WTC11 (cell line): Measurements from ENCODE around the gene COL4A6. TPM values are rescaled to one million over a fixed set of nuclear protein-coding genes. Genes with fewer than 3 reads are reported as not detected.

Source experiments
- ATAC-seq: fragments of 200-7000 bp; cut with Tn5 transposase; 2 replicates; pipeline ENCODE4 v1.10.0; 2021; ENCODE audit warnings: mild to moderate bottlenecking, moderate library complexity
- CTCF ChIA-PET: fragments of 300-600 bp; sonication (Branson Sonifier 250); formaldehyde crosslinking; loops from one replicate; lab custom pipeline; 2021; ENCODE audit warnings: antibody characterized with exemption; lab: Charles Lee
- POLR2A ChIA-PET: fragments of 350-600 bp; sonication (Branson Sonifier 250); formaldehyde crosslinking; loops from one replicate; lab custom pipeline; 2021; ENCODE audit warnings: antibody characterized with exemption; lab: Charles Lee
- DNase-seq: peaks from one replicate; pipeline ENCODE4 v3.0.0; 2021; ENCODE audit warnings: low spot score
- H3K27ac Mint-ChIP-seq: 2 replicates; pipeline ENCODE4 v1.8.0; 2021; ENCODE audit warnings: mixed read lengths
- H3K27me3 Mint-ChIP-seq: 2 replicates; pipeline ENCODE4 v1.8.0; 2021; ENCODE audit warnings: low read depth, mild to moderate bottlenecking, moderate library complexity, mixed read lengths
- H3K36me3 Mint-ChIP-seq: 2 replicates; pipeline ENCODE4 v1.8.0; 2021; ENCODE audit warnings: mixed read lengths
- H3K4me1 Mint-ChIP-seq: 2 replicates; pipeline ENCODE4 v1.8.0; 2022; ENCODE audit warnings: mixed read lengths
- H3K4me3 Mint-ChIP-seq: 2 replicates; pipeline ENCODE4 v1.8.0; 2021; ENCODE audit warnings: mild to moderate bottlenecking, moderate library complexity, mixed read lengths
- H3K9me3 Mint-ChIP-seq: 2 replicates; pipeline ENCODE4 v1.8.0; 2021; ENCODE audit warnings: mixed read lengths
- AFF4 ChIP-seq: sonication (generic); formaldehyde crosslinking; IDR thresholded peaks from 2 replicates; pipeline ENCODE4 v1.8.1; 2023; ENCODE audit warnings: mild to moderate bottlenecking, missing genetic modification reagents, borderline replicate concordance
- CBFB ChIP-seq: sonication (generic); formaldehyde crosslinking; IDR thresholded peaks from 2 replicates; pipeline ENCODE4 v1.8.1; 2022; ENCODE audit warnings: mild to moderate bottlenecking, low read depth, missing genetic modification reagents
- CREM ChIP-seq: sonication (generic); formaldehyde crosslinking; IDR thresholded peaks from 2 replicates; pipeline ENCODE4 v1.8.1; 2022; ENCODE audit warnings: mild to moderate bottlenecking, missing genetic modification reagents, moderate library complexity
- CTCF ChIP-seq: fragments of 200-600 bp; IDR thresholded peaks from 2 replicates; pipeline ENCODE4 v1.8.0; 2022; ENCODE audit warnings: antibody characterized with exemption
- E2F4 ChIP-seq: sonication (generic); formaldehyde crosslinking; IDR thresholded peaks from 2 replicates; pipeline ENCODE4 v1.8.1; 2022; ENCODE audit warnings: low read depth, mild to moderate bottlenecking, moderate library complexity, missing genetic modification reagents, borderline replicate concordance
- FOXJ3 ChIP-seq: sonication (generic); formaldehyde crosslinking; IDR thresholded peaks from 2 replicates; pipeline ENCODE4 v1.9.0; 2021; ENCODE audit warnings: missing genetic modification reagents, mild to moderate bottlenecking, borderline replicate concordance
- GABPB1 ChIP-seq: sonication (generic); formaldehyde crosslinking; IDR thresholded peaks from 2 replicates; pipeline ENCODE4 v1.8.1; 2023; ENCODE audit warnings: mild to moderate bottlenecking, missing genetic modification reagents
- NFATC4 ChIP-seq: fragments of 250-450 bp; sonication (Bioruptor Pico); IDR thresholded peaks from 2 replicates; pipeline ENCODE4 v1.9.0; 2021; ENCODE audit warnings: mild to moderate bottlenecking
- OVOL2 ChIP-seq: fragments of 250-450 bp; sonication (Bioruptor Pico); IDR thresholded peaks from 2 replicates; pipeline ENCODE4 v1.9.0; 2021; ENCODE audit warnings: mild to moderate bottlenecking, borderline replicate concordance
- SMAD3 ChIP-seq: sonication (generic); formaldehyde crosslinking; IDR thresholded peaks from 2 replicates; pipeline ENCODE4 v1.8.0; 2022; ENCODE audit warnings: missing genetic modification reagents, mild to moderate bottlenecking, borderline replicate concordance
- USF1 ChIP-seq: sonication (generic); formaldehyde crosslinking; IDR thresholded peaks from 2 replicates; pipeline ENCODE4 v1.8.0; 2022; ENCODE audit warnings: mild to moderate bottlenecking, missing genetic modification reagents
- USF2 ChIP-seq: sonication (generic); formaldehyde crosslinking; IDR thresholded peaks from 2 replicates; pipeline ENCODE4 v1.8.1; 2023; ENCODE audit warnings: mild to moderate bottlenecking, missing genetic modification reagents, moderate library complexity
- ZNF317 ChIP-seq: sonication (generic); formaldehyde crosslinking; IDR thresholded peaks from 2 replicates; pipeline ENCODE4 v1.8.1; 2023; ENCODE audit warnings: low read depth, mild to moderate bottlenecking, moderate library complexity, missing genetic modification reagents, borderline replicate concordance
- ZNF671 ChIP-seq: fragments of 250-450 bp; sonication (Bioruptor Pico); IDR thresholded peaks from 2 replicates; pipeline ENCODE4 v1.8.0; 2021; ENCODE audit warnings: mild to moderate bottlenecking
- total RNA-seq: library from RNA; stranded (reverse); gene quantifications from 3 replicates; pipeline ENCODE4 v1.2.3, GENCODE V29; 2021
- TF ChIP-seq, protein P1 (sequence below): fragments of 250-450 bp; sonication (Bioruptor Pico); IDR thresholded peaks from 2 replicates; pipeline ENCODE4 v1.9.0; 2021; ENCODE audit warnings: mild to moderate bottlenecking
- TF ChIP-seq, protein P2 (sequence below): sonication (generic); formaldehyde crosslinking; IDR thresholded peaks from 2 replicates; pipeline ENCODE4 v1.8.1; 2023; ENCODE audit warnings: mild to moderate bottlenecking, missing genetic modification reagents
- TF ChIP-seq, protein P3 (sequence below): sonication (generic); formaldehyde crosslinking; IDR thresholded peaks from 2 replicates; pipeline ENCODE4 v1.8.0; 2022; ENCODE audit warnings: mild to moderate bottlenecking, missing genetic modification reagents

COL4A6 gene
- total RNA-seq, 1 experiment from 2014 or later: 15.2 TPM

DNA sequence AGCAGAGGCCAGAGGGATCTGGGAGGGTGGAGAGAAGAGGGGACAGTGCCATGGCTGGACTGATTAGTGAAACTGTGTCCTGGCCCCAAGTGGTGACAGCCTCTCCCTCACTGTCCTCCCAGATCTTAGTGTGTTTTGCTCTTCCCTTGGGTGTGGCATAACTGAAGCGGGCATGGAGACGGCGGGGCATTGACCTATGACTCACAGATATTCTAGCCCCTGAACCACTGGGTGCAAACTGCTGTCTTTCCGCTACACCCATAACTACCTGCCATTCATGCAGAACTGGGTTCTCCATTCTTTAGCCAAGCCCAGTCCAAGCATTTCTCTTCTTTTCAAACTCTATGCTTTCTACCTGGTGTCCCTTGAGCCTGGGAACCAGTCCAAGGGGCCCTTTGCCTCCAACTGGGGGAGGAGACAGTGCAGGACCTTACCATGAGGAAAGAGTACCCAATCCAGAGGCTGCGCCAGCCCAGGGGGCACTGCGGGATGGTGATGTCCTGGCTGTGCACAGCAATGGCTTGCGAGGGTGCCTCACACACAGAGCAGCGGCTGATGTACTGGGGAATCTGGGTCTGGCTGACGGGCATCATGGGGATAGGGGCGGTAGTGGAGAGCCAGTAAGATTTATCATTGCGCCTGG, 279.1 kb downstream of the COL4A6 start:
- ChIA-PET POLR2A (no interaction called here), CTCF (no interaction called here)
- H3K4me1 Mint-ChIP-seq: peaks cover 5% of the 10 kb centered on the region; the same call in 1 of the 2 replicates
- H3K36me3 Mint-ChIP-seq: peaks cover 4% of the 10 kb centered on the region; the same call in 1 of the 2 replicates
- H3K4me3 Mint-ChIP-seq: no peak overlapping the region
- ATAC-seq (no peak), DNase-seq (no peak)
- no peaks in the 10 kb centered on the region for H3K27me3 Mint-ChIP-seq
- no peaks in the 10 kb centered on the region for H3K9me3 Mint-ChIP-seq
- no peak overlapping the region for H3K27ac Mint-ChIP-seq
- TF ChIP-seq CTCF (no peak), USF2 (CRISPR knock-in tag) (no peak), USF1 (CRISPR knock-in tag) (no peak), NFATC4 (CRISPR knock-in tag) (no peak), SMAD3 (CRISPR knock-in tag) (no peak), GABPB1 (CRISPR knock-in tag) (no peak), AFF4 (no peak), ZNF671 (CRISPR knock-in tag) (no peak), E2F4 (CRISPR knock-in tag) (no peak), CBFB (CRISPR knock-in tag) (no peak), CREM (CRISPR knock-in tag) (no peak), ZNF317 (no peak), FOXJ3 (CRISPR knock-in tag) (no peak), OVOL2 (CRISPR knock-in tag) (no peak)
- TF ChIP-seq, protein P1, sequence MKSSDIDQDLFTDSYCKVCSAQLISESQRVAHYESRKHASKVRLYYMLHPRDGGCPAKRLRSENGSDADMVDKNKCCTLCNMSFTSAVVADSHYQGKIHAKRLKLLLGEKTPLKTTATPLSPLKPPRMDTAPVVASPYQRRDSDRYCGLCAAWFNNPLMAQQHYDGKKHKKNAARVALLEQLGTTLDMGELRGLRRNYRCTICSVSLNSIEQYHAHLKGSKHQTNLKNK (CRISPR knock-in tag): no peak
- TF ChIP-seq, protein P2, sequence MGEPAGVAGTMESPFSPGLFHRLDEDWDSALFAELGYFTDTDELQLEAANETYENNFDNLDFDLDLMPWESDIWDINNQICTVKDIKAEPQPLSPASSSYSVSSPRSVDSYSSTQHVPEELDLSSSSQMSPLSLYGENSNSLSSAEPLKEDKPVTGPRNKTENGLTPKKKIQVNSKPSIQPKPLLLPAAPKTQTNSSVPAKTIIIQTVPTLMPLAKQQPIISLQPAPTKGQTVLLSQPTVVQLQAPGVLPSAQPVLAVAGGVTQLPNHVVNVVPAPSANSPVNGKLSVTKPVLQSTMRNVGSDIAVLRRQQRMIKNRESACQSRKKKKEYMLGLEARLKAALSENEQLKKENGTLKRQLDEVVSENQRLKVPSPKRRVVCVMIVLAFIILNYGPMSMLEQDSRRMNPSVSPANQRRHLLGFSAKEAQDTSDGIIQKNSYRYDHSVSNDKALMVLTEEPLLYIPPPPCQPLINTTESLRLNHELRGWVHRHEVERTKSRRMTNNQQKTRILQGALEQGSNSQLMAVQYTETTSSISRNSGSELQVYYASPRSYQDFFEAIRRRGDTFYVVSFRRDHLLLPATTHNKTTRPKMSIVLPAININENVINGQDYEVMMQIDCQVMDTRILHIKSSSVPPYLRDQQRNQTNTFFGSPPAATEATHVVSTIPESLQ (CRISPR knock-in tag): no peak
- TF ChIP-seq, protein P3, sequence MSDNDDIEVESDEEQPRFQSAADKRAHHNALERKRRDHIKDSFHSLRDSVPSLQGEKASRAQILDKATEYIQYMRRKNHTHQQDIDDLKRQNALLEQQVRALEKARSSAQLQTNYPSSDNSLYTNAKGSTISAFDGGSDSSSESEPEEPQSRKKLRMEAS: no peak
